Body of pancreas (tissue), 4 donors: ENCODE data around the gene TXNRD2. TPM values are rescaled to one million over a fixed set of nuclear protein-coding genes. Genes with fewer than 3 reads are reported as not detected.
"Not testable (repeated sequence)": the region's sequence is repeated elsewhere in the genome, so short reads cannot be mapped to it uniquely, and the experiment has no call there.

Source experiments
- ATAC-seq: fragments of 150-250 bp; one replicate; pipeline ENCODE4 v1.9.1; 2016
- DNase-seq, 4 donors: peaks; one replicate each; pipeline ENCODE4 v3.0.0-alpha.2; 2019
- H3K27ac ChIP-seq, 4 donors: fragments of 200-600 bp; sonication (generic); 1 replicate in 3 of 4; 2 replicates in 1 of 4; pipeline versions ENCODE4 v1.5.1 to v1.6.1; 2016 to 2019; ENCODE audit warnings: mild to moderate bottlenecking in 1 of 4, mixed read lengths in 1 of 4, moderate library complexity in 1 of 4
- H3K27me3 ChIP-seq, 2 donors: fragments of 200-600 bp; sonication (generic); one replicate each; pipeline ENCODE4 v1.6.0; 2016; ENCODE audit warnings: mild to moderate bottlenecking in 1 of 2
- H3K36me3 ChIP-seq, 2 donors: fragments of 200-600 bp; sonication (generic); replicated peaks in 1 of 2; 2 replicates each; pipeline ENCODE4 v1.5.1; 2016; ENCODE audit warnings: low read depth in 2 of 2; ENCODE audit not compliant: insufficient read depth in 1 of 2
- H3K4me1 ChIP-seq: fragments of 200-600 bp; sonication (generic); one replicate; pipeline ENCODE4 v1.6.0; 2016
- H3K4me3 ChIP-seq, 2 donors: fragments of 200-600 bp; sonication (generic); 1 replicate in 1 of 2; 2 replicates in 1 of 2; pipeline ENCODE4 v1.5.1; 2016 to 2019
- H3K9me3 ChIP-seq, 3 donors: fragments of 200-600 bp; sonication (generic); 1 replicate in 2 of 3; 2 replicates in 1 of 3; pipeline ENCODE4 v1.5.1; 2016
- POLR2A ChIP-seq, 3 donors: fragments of 450-650 bp; IDR thresholded peaks; one replicate each; pipeline ENCODE4 v1.6.1; 2016; ENCODE audit warnings: antibody characterized with exemption in 3 of 3, mild to moderate bottlenecking in 2 of 3
- WGBS, 2 donors: methylation state at CpG; one replicate each; pipeline ENCODE4 v1.1.5; 2017; 5-methylcytosine and 5-hydroxymethylcytosine counted together
- intact Hi-C: fragments of 100-400 bp; cut with DNase I; formaldehyde crosslinking; loops from one replicate; pipeline ENCODE4 v1.15.1; 2023
- total RNA-seq, 2 donors: library from RNA; depleted of rRNA; stranded (reverse); fragments of >200 nt; gene quantifications; one replicate each; pipeline ENCODE4 v1.1.0, GENCODE V29; 2016
- TF ChIP-seq, protein P1 (sequence below), 7 experiments: fragments of 450-650 bp in 4 of 7; fragments of 200-600 bp in 3 of 7; sonication (generic) in 3 of 7; IDR thresholded peaks; one replicate each; pipeline ENCODE4 v1.5.1; 2016 to 2019; ENCODE audit warnings: antibody characterized with exemption in 7 of 7

The TXNRD2 gene
- total RNA-seq, 2 donors from 2014 or later = 22.1 to 23.6 TPM

DNA sequence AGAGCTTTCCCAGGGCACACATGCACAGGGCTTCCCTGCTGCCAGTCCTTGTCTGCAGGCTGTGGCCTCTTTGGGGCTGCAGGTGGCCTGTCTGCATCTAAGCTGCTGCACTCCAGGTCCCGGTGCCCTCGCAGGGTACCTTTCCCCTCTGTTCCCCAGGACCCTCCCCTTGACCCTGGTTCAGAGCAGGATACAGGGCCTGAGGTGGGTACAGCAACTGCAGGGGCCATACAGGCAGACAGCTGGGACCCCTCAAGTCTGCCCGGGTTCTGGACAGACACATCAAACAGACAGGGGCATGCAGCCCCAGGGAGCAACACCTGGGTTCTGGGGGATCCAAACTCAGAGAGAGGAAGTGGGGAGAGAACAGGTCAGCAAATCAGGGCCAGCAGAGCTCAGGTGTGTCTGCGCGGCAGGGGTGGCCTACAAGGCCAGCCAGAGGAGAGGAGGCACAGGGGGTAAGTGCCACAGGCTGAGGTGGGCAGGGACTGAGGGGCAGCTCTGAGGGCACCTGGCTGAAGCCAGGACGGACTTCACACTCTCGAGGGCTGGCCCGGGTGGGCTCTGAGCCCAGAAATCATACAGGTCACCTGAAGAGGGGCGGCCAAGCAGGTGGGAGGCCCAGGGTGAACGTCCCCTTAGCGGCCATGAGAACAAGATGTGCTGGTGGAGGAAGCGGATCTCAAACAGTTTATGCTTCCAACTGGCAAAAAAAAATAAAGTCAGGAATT is 29.9 kb downstream of the TXNRD2 start:
- no peak for TF ChIP-seq POLR2A (IDR thresholded peaks at IDR 0.05)
- TF ChIP-seq, protein P1, sequence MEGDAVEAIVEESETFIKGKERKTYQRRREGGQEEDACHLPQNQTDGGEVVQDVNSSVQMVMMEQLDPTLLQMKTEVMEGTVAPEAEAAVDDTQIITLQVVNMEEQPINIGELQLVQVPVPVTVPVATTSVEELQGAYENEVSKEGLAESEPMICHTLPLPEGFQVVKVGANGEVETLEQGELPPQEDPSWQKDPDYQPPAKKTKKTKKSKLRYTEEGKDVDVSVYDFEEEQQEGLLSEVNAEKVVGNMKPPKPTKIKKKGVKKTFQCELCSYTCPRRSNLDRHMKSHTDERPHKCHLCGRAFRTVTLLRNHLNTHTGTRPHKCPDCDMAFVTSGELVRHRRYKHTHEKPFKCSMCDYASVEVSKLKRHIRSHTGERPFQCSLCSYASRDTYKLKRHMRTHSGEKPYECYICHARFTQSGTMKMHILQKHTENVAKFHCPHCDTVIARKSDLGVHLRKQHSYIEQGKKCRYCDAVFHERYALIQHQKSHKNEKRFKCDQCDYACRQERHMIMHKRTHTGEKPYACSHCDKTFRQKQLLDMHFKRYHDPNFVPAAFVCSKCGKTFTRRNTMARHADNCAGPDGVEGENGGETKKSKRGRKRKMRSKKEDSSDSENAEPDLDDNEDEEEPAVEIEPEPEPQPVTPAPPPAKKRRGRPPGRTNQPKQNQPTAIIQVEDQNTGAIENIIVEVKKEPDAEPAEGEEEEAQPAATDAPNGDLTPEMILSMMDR (IDR thresholded peaks at IDR 0.05) = no peak
- H3K4me1 ChIP-seq = no peaks in the 10 kb centered on the region
- ATAC-seq = no peak
- no peak overlapping the region for H3K27ac ChIP-seq
- H3K36me3 ChIP-seq = peaks cover 7 to 15% of the 10 kb centered on the region in 2 donors
- H3K9me3 ChIP-seq = no peaks in the 10 kb centered on the region
- no peak for DNase-seq
- intact Hi-C loops = loop anchor here (2.0 kb wide), 1 partner anchor 181 kb away; no protein-coding TSS in a partner anchor
- H3K4me3 ChIP-seq = no peak overlapping the region
- WGBS, 2 donors = 90 to 92% methylated on average over 9 to 10 of the region's 12 CpGs
- no peaks in the 10 kb centered on the region for H3K27me3 ChIP-seq

DNA sequence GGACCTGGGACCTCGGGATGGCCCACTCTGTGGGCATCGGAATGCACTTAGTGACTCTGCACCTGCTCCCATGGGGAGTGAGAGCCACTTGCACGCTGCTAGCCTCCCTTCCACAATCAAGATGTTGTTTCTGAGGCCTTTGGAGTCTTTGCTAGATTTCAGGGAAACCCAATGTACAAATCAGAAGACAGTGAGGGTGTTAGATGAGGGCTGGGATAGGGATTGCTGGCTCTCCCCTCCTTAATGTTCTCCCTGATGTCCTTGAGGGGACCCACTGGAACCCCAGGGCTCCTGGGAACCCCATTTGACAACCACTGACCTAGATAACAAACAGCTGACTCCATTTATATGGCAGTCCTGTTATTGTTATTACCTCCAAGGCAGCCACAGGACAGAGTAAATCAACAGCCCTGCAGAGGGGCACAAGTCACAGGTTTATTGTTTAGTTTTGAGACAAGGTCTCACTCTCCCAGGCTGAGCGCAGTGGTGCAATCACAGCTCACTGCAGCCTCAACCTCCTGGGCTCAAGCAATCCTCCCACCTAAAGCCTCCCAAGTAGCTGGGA is 31.4 kb downstream of the TXNRD2 start:
- Histone ChIP-seq H3K9me3 (no peaks in the 10 kb centered on the region), H3K36me3 (peaks cover 6 to 11% of the 10 kb centered on the region in 2 donors), H3K27me3 (no peaks in the 10 kb centered on the region), H3K4me3 (no peak overlapping the region), H3K4me1 (no peaks in the 10 kb centered on the region), H3K27ac (no peak overlapping the region)
- intact Hi-C loops = loop anchor here (2.0 kb wide), 1 partner anchor 179 kb away; no protein-coding TSS in a partner anchor
- WGBS, 2 donors = 31 to 91% methylated on average over 1 to 4 of the region's 4 CpGs
- no peak for DNase-seq
- ATAC-seq = no peak
- TF ChIP-seq, protein P1 (IDR thresholded peaks at IDR 0.05) = no peak
- TF ChIP-seq POLR2A (IDR thresholded peaks at IDR 0.05) = no peak

DNA sequence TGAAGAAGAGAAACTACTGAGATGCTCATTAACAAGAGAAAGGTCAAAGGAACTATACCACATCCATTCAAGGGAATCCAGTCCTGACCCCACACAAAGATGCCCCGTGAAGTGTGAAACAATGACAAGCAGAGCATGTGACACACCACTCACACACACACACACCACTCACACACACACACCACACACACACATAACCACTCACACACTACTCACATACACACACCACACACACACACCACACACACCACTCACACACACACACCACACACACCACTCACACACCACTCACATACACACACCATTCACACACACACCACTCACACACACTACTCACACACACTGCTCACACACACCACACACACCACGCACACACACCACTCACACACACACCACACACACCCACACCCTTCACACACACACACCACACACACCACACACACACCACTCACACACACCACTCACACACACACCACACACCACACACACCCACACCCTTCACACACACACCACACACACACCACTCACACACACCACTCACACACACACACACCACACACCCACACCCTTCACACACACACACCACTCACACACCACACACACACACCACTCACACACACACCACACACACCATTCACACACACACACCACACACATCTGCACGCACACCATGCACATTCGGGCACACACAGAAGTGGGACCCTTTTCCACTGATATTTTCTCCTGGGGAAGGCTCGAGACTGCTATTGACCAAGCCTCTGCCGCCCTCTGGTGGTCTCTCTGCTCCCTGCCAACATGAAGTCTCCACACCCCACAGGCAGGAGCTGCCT is 32.1 kb downstream of the TXNRD2 start:
- Histone ChIP-seq H3K4me3 (no peak overlapping the region), H3K27ac (no peak overlapping the region), H3K9me3 (no peaks in the 10 kb centered on the region), H3K27me3 (no peaks in the 10 kb centered on the region), H3K4me1 (no peaks in the 10 kb centered on the region), H3K36me3 (peaks cover 0 to 8% of the 10 kb centered on the region in 2 donors)
- WGBS, 2 donors = 37% methylated on average over 5 to 6 of the region's 6 CpGs
- DNase-seq (peak; percentile 84 to 91 (median 85)), ATAC-seq (peak; percentile 91)
- TF ChIP-seq POLR2A (IDR thresholded peaks at IDR 0.05) = no peak
- TF ChIP-seq, protein P1 (IDR thresholded peaks at IDR 0.05) = peak; percentile 76 to 95 (median 87)
- intact Hi-C loops = loop anchor here (2.0 kb wide), 1 partner anchor 179 kb away; no protein-coding TSS in a partner anchor

DNA sequence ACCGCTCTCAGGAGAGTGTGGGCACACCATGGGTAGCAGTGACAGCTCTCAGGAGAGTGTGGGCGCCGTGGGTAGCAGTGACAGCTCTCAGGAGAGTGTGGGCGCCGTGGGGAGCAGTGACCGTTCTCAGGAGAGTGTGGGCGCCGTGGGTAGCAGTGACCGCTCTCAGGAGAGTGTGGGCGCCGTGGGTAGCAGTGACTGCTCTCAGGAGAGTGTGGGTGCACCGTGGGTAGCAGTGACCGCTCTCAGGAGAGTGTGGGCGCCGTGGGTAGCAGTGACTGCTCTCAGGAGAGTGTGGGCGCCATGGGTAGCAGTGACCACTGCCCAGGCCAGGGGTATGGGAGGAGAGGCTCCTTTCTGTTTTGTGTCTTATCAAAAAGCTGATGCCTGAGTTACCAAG is 33.7 kb downstream of the TXNRD2 start:
- H3K27ac ChIP-seq, H3K9me3 ChIP-seq, H3K36me3 ChIP-seq, H3K4me1 ChIP-seq, H3K4me3 ChIP-seq, H3K27me3 ChIP-seq, intact Hi-C loops, DNase-seq, ATAC-seq: not testable (repeated sequence)
- WGBS, 2 donors = 84 to 91% methylated on average over 10 to 16 of the region's 16 CpGs

DNA sequence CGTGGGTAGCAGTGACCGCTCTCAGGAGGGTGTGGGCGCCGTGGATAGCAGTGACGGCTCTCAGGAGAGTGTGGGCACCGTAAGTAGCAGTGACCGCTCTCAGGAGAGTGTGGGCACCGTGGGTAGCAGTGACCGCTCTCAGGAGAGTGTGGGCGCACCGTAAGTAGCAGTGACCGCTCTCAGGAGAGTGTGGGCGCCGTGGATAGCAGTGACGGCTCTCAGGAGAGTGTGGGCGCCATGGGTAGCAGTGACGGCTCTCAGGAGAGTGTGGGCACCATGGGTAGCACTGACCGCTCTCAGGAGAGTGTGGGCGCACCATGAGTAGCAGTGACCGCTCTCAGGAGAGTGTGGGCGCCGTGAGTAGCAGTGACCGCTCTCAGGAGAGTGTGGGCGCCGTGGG is 34.8 kb downstream of the TXNRD2 start:
- H3K27me3 ChIP-seq, H3K27ac ChIP-seq, H3K4me1 ChIP-seq, ATAC-seq, DNase-seq, intact Hi-C loops, H3K36me3 ChIP-seq, H3K4me3 ChIP-seq, H3K9me3 ChIP-seq: not testable (repeated sequence)
- WGBS, 2 donors = 90% methylated on average over 25 of the region's 25 CpGs
